Left renal cortex interstitium (tissue), 4 donors: Measurements from ENCODE around the gene TRAF3. TPM values are rescaled to one million over a fixed set of nuclear protein-coding genes. Genes with fewer than 3 reads are reported as not detected.
A peak's percentile ranks its signal among the peaks of the same experiment; 100 is the strongest.
"Not testable (repeated sequence)": the region's sequence is repeated elsewhere in the genome, so short reads cannot be mapped to it uniquely, and the experiment has no call there.

Experiments used
- DNase-seq, 4 donors: peaks; one replicate each; pipeline ENCODE4 v3.0.0-alpha.2; 2013; ENCODE audit warnings: low read depth in 4 of 4, low spot score in 2 of 4, missing footprints in 1 of 4
- polyA plus RNA-seq, 4 donors: library from polyadenylated mRNA; unstranded; fragments of 120-200 nt; gene quantifications; one replicate each; pipeline ENCODE4 v1.2.1, GENCODE V29; 2013; ENCODE audit not compliant: insufficient read length in 4 of 4

TRAF3 gene
- polyA plus RNA-seq, 4 donors = 13.9 to 18.1 (median 16.7) TPM

- DNase-seq = no peak
Observed at GRCh38 chr14:102751088-102751487, 26.2 kb upstream of the TRAF3 start.

- DNase-seq = no peak
Observed at GRCh38 chr14:102752239-102752847, 24.9 kb upstream of the TRAF3 start.

GRCh38 chr14:102754370-102755262 is 22.6 kb upstream of the TRAF3 start:
- no peak for DNase-seq

- DNase-seq = no peak
Observed at GRCh38 chr14:102757646-102758045, 19.6 kb upstream of the TRAF3 start.

GRCh38 chr14:102758087-102758486 is 19.2 kb upstream of the TRAF3 start:
- DNase-seq = no peak

- no peak for DNase-seq
Observed at GRCh38 chr14:102759456-102760187, 17.6 kb upstream of the TRAF3 start.

GRCh38 chr14:102760496-102761193 is 16.6 kb upstream of the TRAF3 start:
- DNase-seq = no peak

- DNase-seq = no peak
Observed at GRCh38 chr14:102761206-102761605, 16.0 kb upstream of the TRAF3 start.

GRCh38 chr14:102764220-102764671 is 13.0 kb upstream of the TRAF3 start:
- no peak for DNase-seq

GRCh38 chr14:102765770-102766169 is 11.5 kb upstream of the TRAF3 start:
- DNase-seq = not testable (repeated sequence)

GRCh38 chr14:102768223-102769048 is 8.8 kb upstream of the TRAF3 start:
- no peak for DNase-seq

GRCh38 chr14:102769049-102769327 is 8.3 kb upstream of the TRAF3 start:
- no peak for DNase-seq

GRCh38 chr14:102770147-102771123 is 6.8 kb upstream of the TRAF3 start:
- DNase-seq = no peak

GRCh38 chr14:102771144-102771543 is 6.1 kb upstream of the TRAF3 start:
- no peak for DNase-seq

GRCh38 chr14:102772781-102773570 is 4.3 kb upstream of the TRAF3 start:
- no peak for DNase-seq

GRCh38 chr14:102774391-102775153 is 2.7 kb upstream of the TRAF3 start:
- DNase-seq = peak in 2 of 4 donors; percentile 48 to 77
